HCT116 (cell line): ENCODE data around the gene PLSCR5. TPM values are rescaled to one million over a fixed set of nuclear protein-coding genes. Genes with fewer than 3 reads are reported as not detected.

Experiments used
- ATAC-seq: fragments of 200-7000 bp; cut with Tn5 transposase; 2 replicates; pipeline ENCODE4 v1.9.1; 2020; ENCODE audit warnings: mild to moderate bottlenecking, moderate library complexity
- BruUV-seq: library from RNA; stranded (reverse); fragments of 400-500 nt; replicated peaks from 2 replicates; lab custom pipeline; 2021; lab: Mats Ljungman, UMichigan
- CTCF ChIA-PET: fragments of 300-600 bp; sonication (Branson Sonifier 250); formaldehyde crosslinking; loops from one replicate; lab custom pipeline; 2021; ENCODE audit warnings: antibody characterized with exemption; lab: Charles Lee
- POLR2A ChIA-PET: fragments of 300-600, 350-600 bp; sonication (Branson Sonifier 250); formaldehyde crosslinking; loops from one replicate; lab custom pipeline; 2021; ENCODE audit warnings: antibody characterized with exemption; lab: Charles Lee
- RAD21 ChIA-PET, 2 experiments: fragments of 300-600 bp; sonication (Branson Sonifier 250); formaldehyde crosslinking; loops; one replicate each; lab custom pipeline; 2023; ENCODE audit warnings: low total read pairs in 2 of 2; ENCODE audit not compliant: uncharacterized antibody in 2 of 2, unreplicated experiment in 2 of 2, low non-redundant PET in 1 of 2; lab: Charles Lee
- DNase-seq: peaks from one replicate; pipeline ENCODE4 v3.0.0-alpha.2; 2010; ENCODE audit warnings: low read depth, low spot score
- H2AFZ ChIP-seq: fragments of 200-600 bp; shearing (Covaris generic), sonication (generic); 2 replicates; pipeline ENCODE4 v1.6.1; 2017; ENCODE audit warnings: low read depth, mixed run types, mixed read lengths, antibody characterized with exemption, low read length; ENCODE audit not compliant: poor library complexity, severe bottlenecking
- H3K27ac ChIP-seq: 2 replicates; pipeline ENCODE4 v1.5.1; 2012; ENCODE audit warnings: low read depth, low read length
- H3K27me3 ChIP-seq: fragments of 200-600 bp; sonication (generic); 2 replicates; pipeline ENCODE4 v1.6.1; 2016; ENCODE audit warnings: mixed run types, low read length, mixed read lengths; ENCODE audit not compliant: insufficient read depth
- H3K36me3 ChIP-seq, 2 experiments: fragments of 200-500 bp in 1 of 2; fragments of 200-600 bp in 1 of 2; sonication (Bioruptor generic) in 1 of 2; sonication (generic) in 1 of 2; 2 replicates each; pipeline versions ENCODE4 v1.5.1 to v1.6.1; 2014 to 2016; ENCODE audit warnings: low read length in 2 of 2, inconsistent platforms in 1 of 2, mixed read lengths in 1 of 2, mixed run types in 1 of 2; ENCODE audit not compliant: insufficient read depth in 2 of 2, control insufficient read depth in 1 of 2
- H3K4me1 ChIP-seq, 2 experiments: fragments of 200-600 bp in 1 of 2; sonication (generic) in 1 of 2; 2 replicates each; pipeline versions ENCODE4 v1.5.1 to v1.6.1; 2012 to 2017; ENCODE audit warnings: low read length in 2 of 2, inconsistent platforms in 1 of 2, mild to moderate bottlenecking in 1 of 2, mixed read lengths in 1 of 2, mixed run types in 1 of 2, moderate library complexity in 1 of 2; ENCODE audit not compliant: insufficient read depth in 2 of 2, control insufficient read depth in 1 of 2
- H3K4me2 ChIP-seq: fragments of 200-600 bp; sonication (generic); 2 replicates; pipeline ENCODE4 v1.6.1; 2017; ENCODE audit warnings: mixed run types, low read length, mixed read lengths
- H3K4me3 ChIP-seq, 2 experiments: fragments of 200-600 bp in 1 of 2; sonication (generic) in 1 of 2; replicated peaks in 1 of 2; 2 replicates each; pipeline ENCODE4 v1.5.1; 2011 to 2016; ENCODE audit warnings: low read length in 2 of 2, control low read depth in 1 of 2, low read depth in 1 of 2, mild to moderate bottlenecking in 1 of 2, mixed read lengths in 1 of 2, mixed run types in 1 of 2
- H3K79me2 ChIP-seq: fragments of 200-600 bp; sonication (generic); 2 replicates; pipeline ENCODE4 v1.6.1; 2017; ENCODE audit warnings: mild to moderate bottlenecking, mixed run types, low read length, moderate library complexity, mixed read lengths; ENCODE audit not compliant: insufficient read depth
- H3K9ac ChIP-seq: fragments of 200-600 bp; sonication (generic); 2 replicates; pipeline ENCODE4 v1.6.1; 2016; ENCODE audit warnings: low read length, mixed read lengths
- H3K9me2 ChIP-seq: fragments of 200-600 bp; sonication (generic), shearing (Covaris generic); 2 replicates; pipeline ENCODE4 v1.6.1; 2017; ENCODE audit warnings: mixed run types, mild to moderate bottlenecking, moderate library complexity; ENCODE audit not compliant: insufficient read depth
- H3K9me3 ChIP-seq, 2 experiments: fragments of 200-500 bp in 1 of 2; fragments of 200-600 bp in 1 of 2; sonication (Bioruptor generic) in 1 of 2; sonication (generic) in 1 of 2; 2 replicates each; pipeline ENCODE4 v1.6.1; 2014 to 2017; ENCODE audit warnings: low read length in 2 of 2, mixed read lengths in 2 of 2, inconsistent platforms in 1 of 2, low read depth in 1 of 2, mild to moderate bottlenecking in 1 of 2, mixed run types in 1 of 2, moderate library complexity in 1 of 2; ENCODE audit not compliant: control insufficient read depth in 1 of 2, insufficient read depth in 1 of 2
- H4K20me1 ChIP-seq: fragments of 200-600 bp; sonication (generic), shearing (Covaris generic); 2 replicates; pipeline ENCODE4 v1.6.1; 2017; ENCODE audit warnings: mixed run types, mild to moderate bottlenecking, moderate library complexity; ENCODE audit not compliant: insufficient read depth
- CTCF ChIP-seq, 3 experiments: fragments of 200-600 bp in 1 of 3; sonication (generic) in 1 of 3; IDR thresholded peaks in 2 of 3; conservative IDR thresholded peaks in 1 of 3; 2 replicates each; pipeline ENCODE4 v1.5.1; 2012 to 2017; ENCODE audit warnings: low read depth in 2 of 3, low read length in 2 of 3, antibody characterized with exemption in 1 of 3, borderline replicate concordance in 1 of 3, control low read depth in 1 of 3, mild to moderate bottlenecking in 1 of 3, mixed read lengths in 1 of 3, mixed run types in 1 of 3, moderate library complexity in 1 of 3; ENCODE audit not compliant: insufficient read depth in 1 of 3
- EGR1 ChIP-seq: IDR thresholded peaks from 2 replicates; pipeline ENCODE4 v1.6.1; 2012; ENCODE audit warnings: low read depth
- EZH2phosphoT487 ChIP-seq: fragments of 200-600 bp; IDR thresholded peaks from 2 replicates; pipeline ENCODE4 v1.6.1; 2018; ENCODE audit warnings: antibody characterized with exemption, borderline replicate concordance
- RAD21 ChIP-seq: IDR thresholded peaks from 2 replicates; pipeline ENCODE4 v1.6.1; 2012; ENCODE audit warnings: low read depth, mild to moderate bottlenecking
- SIN3A ChIP-seq: IDR thresholded peaks from 2 replicates; pipeline ENCODE4 v1.6.1; 2012; ENCODE audit warnings: low read depth
- SRF ChIP-seq: IDR thresholded peaks from 2 replicates; pipeline ENCODE4 v1.6.1; 2012; ENCODE audit warnings: low read depth
- ZFX ChIP-seq: fragments of 450-650 bp; IDR thresholded peaks from 2 replicates; pipeline ENCODE4 v1.6.1; 2017
- intact Hi-C: fragments of 100-400 bp; cut with micrococcal nuclease; formaldehyde crosslinking; loops from 2 replicates; pipeline ENCODE4 v1.10.0; 2022
- total RNA-seq: library from RNA; stranded (reverse); gene quantifications from one replicate; pipeline ENCODE4 v1.2.1, GENCODE V29; 2021; ENCODE audit not compliant: unreplicated experiment

Gene PLSCR5
- total RNA-seq, 1 experiment from 2014 or later, result not detected

DNA sequence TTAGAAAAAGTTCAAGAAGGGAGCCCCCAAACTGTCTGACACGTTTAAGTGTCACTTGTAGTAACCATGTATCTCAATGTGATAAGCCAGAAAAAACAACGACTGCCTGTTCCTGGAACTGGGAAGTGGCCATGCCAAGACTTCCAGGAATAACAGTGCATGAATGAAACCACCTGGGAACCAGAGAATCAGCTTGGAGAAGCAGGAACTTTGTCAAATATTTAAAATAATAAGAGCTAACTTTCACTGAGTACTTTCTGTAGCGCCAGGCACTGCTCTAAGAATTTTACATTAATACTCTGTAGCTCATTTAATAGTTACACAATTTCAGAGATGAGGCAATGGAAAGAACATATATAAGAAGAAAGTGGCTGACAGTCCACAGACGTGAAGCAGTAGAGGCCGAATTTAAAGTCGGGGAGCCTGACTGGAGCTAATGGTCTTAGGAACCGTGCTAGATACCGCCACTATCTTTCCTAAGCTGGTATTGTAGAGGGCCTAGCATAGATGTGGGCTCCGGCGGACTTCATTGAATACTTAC is 61.6 kb downstream of the PLSCR5 start:
- DNase-seq, result no peak
- RAD21 ChIA-PET, result no interaction called here
- H2AFZ ChIP-seq, result no peak overlapping the region
- ATAC-seq, result no peak
- no peaks in the 10 kb centered on the region for H3K9me3 ChIP-seq
- H3K4me3 ChIP-seq, result peak overlapping the region; percentile 79 to 84
- POLR2A ChIA-PET, result interaction anchor here (1.5 kb wide), 1 partner anchor 39 kb away, joined by 4 read pairs; no protein-coding TSS in a partner anchor
- H4K20me1 ChIP-seq, result no peaks in the 10 kb centered on the region
- H3K79me2 ChIP-seq, result peaks cover 57% of the 10 kb centered on the region
- peaks cover 0 to 22% of the 10 kb centered on the region in 2 experiments; a peak in 2 of 4 replicates for H3K4me1 ChIP-seq
- H3K27me3 ChIP-seq, result no peaks in the 10 kb centered on the region
- no peaks in the 10 kb centered on the region for H3K36me3 ChIP-seq
- no peak overlapping the region for H3K27ac ChIP-seq
- BruUV-seq, result no TSS peak
- no peaks in the 10 kb centered on the region for H3K9me2 ChIP-seq
- H3K9ac ChIP-seq, result peak overlapping the region; percentile 93
- intact Hi-C loops, result loop anchor here (5.0 kb wide), 1 partner anchor 36 kb away; no protein-coding TSS in a partner anchor
- TF ChIP-seq SIN3A (no peak; the same call in 1 of the 2 replicates), SRF (no peak), EGR1 (no peak)
- peak overlapping the region; percentile 81 for H3K4me2 ChIP-seq
- CTCF ChIA-PET, result no interaction called here

DNA sequence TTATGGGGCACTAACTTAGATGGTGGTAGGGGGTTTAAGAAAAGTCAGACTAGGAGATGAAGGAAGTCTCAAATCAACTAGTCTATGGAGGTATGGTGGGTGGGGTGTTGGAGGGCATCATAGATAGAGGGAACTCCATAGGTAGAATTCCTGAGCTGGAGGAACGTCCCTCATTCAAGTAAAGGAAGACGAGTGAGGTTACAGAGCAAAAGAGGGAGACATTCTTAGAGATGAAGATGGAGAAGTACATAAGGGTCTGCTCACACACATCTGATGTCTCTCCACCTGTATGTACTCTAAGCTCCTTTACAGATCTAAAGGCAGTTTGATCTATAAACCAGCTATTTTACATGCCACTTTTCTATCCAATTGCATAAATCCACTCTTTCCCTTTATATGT is 62.2 kb downstream of the PLSCR5 start:
- H4K20me1 ChIP-seq, result no peaks in the 10 kb centered on the region
- H3K9ac ChIP-seq, result peak overlapping the region; percentile 93
- H3K4me1 ChIP-seq, result peaks cover 0 to 22% of the 10 kb centered on the region in 2 experiments; a peak in 2 of 4 replicates
- no peaks in the 10 kb centered on the region for H3K36me3 ChIP-seq
- no TSS peak for BruUV-seq
- H3K4me2 ChIP-seq, result peak overlapping the region; percentile 81
- no peak overlapping the region for H2AFZ ChIP-seq
- peak overlapping the region; percentile 79 to 84; a peak in 2 of 4 replicates for H3K4me3 ChIP-seq
- intact Hi-C loops, result loop anchor here (5.0 kb wide), 1 partner anchor 36 kb away; no protein-coding TSS in a partner anchor
- no peaks in the 10 kb centered on the region for H3K9me2 ChIP-seq
- H3K9me3 ChIP-seq, result no peaks in the 10 kb centered on the region
- POLR2A ChIA-PET, result no interaction called here
- RAD21 ChIA-PET, result no interaction called here
- no peak for ATAC-seq
- peaks cover 62% of the 10 kb centered on the region for H3K79me2 ChIP-seq
- DNase-seq, result no peak
- CTCF ChIA-PET, result no interaction called here
- no peaks in the 10 kb centered on the region for H3K27me3 ChIP-seq
- TF ChIP-seq CTCF (IDR thresholded peaks at IDR 0.05 in 2 of 3, conservative IDR thresholded peaks at IDR 0.05 in 1 of 3; ENCODE audit: borderline replicate concordance in 1 of 3, insufficient read depth in 1 of 3, low read depth in 2 of 3, low read length in 2 of 3) (no peak), EZH2phosphoT487 (no peak), ZFX (no peak), RAD21 (no peak)
- no peak overlapping the region for H3K27ac ChIP-seq
